Activated CD8-positive, alpha-beta T cell treated with anti-CD3 and anti-CD28 coated beads for 36 hours (primary cell): ENCODE measurements around the gene TIPRL. TPM values are rescaled to one million over a fixed set of nuclear protein-coding genes. Genes with fewer than 3 reads are reported as not detected.

ENCODE experiments used
- ATAC-seq: fragments of 200-7000 bp; cut with Tn5 transposase; one replicate; pipeline ENCODE4 v1.10.0; 2021; ENCODE audit warnings: mild to moderate bottlenecking, moderate library complexity
- CTCF ChIA-PET: fragments of 350-600 bp; sonication (Branson Sonifier 250); formaldehyde crosslinking; loops from one replicate; lab custom pipeline; 2021; ENCODE audit warnings: antibody characterized with exemption; lab: Charles Lee
- POLR2A ChIA-PET: fragments of 350-600 bp; sonication (Branson Sonifier 250); formaldehyde crosslinking; loops from one replicate; lab custom pipeline; 2021; ENCODE audit warnings: antibody characterized with exemption; lab: Charles Lee
- DNase-seq: peaks from one replicate; pipeline ENCODE4 v3.0.0-alpha.2; 2020
- H3K27ac Mint-ChIP-seq: one replicate; pipeline ENCODE4 v1.8.0; 2021; ENCODE audit warnings: mild to moderate bottlenecking, mixed read lengths
- H3K27me3 Mint-ChIP-seq: one replicate; pipeline ENCODE4 v1.8.0; 2021; ENCODE audit warnings: mixed read lengths
- H3K36me3 Mint-ChIP-seq: one replicate; pipeline ENCODE4 v1.8.0; 2021; ENCODE audit warnings: low read depth, mixed read lengths
- H3K4me1 Mint-ChIP-seq: one replicate; pipeline ENCODE4 v1.8.0; 2021; ENCODE audit warnings: low read depth, mixed read lengths
- H3K4me3 Mint-ChIP-seq: one replicate; pipeline ENCODE4 v1.8.0; 2021; ENCODE audit warnings: mild to moderate bottlenecking, moderate library complexity, mixed read lengths
- H3K9me3 Mint-ChIP-seq: one replicate; pipeline ENCODE4 v1.8.0; 2021; ENCODE audit warnings: mixed read lengths
- CTCF ChIP-seq: fragments of 200-600 bp; IDR thresholded peaks from one replicate; pipeline ENCODE4 v1.8.0; 2022; ENCODE audit warnings: antibody characterized with exemption, mild to moderate bottlenecking
- intact Hi-C: fragments of 100-400 bp; cut with micrococcal nuclease; formaldehyde crosslinking; loops from one replicate; pipeline ENCODE4 v1.10.0; 2022
- total RNA-seq, 2 experiments: library from RNA; stranded (reverse); gene quantifications; one replicate each; pipeline ENCODE4 v1.2.3, GENCODE V29; 2021

Gene TIPRL
- total RNA-seq, 2 experiments from 2014 or later = 52.2 to 52.5 TPM

- no peak overlapping the region for H3K27ac Mint-ChIP-seq
- POLR2A ChIA-PET = no interaction called here
- intact Hi-C loops = no loop called here
- H3K4me3 Mint-ChIP-seq = peak overlapping the region; percentile 70
- ATAC-seq (no peak), DNase-seq (no peak)
- H3K9me3 Mint-ChIP-seq = no peaks in the 10 kb centered on the region
- TF ChIP-seq CTCF = no peak
- H3K4me1 Mint-ChIP-seq = peaks cover 17% of the 10 kb centered on the region
- CTCF ChIA-PET = interaction anchor here (0.8 to 2.6 kb wide), 4 partner anchors 10 to 177 kb away, joined by 3 to 21 read pairs (median 4); no protein-coding TSS in a partner anchor
- no peaks in the 10 kb centered on the region for H3K36me3 Mint-ChIP-seq
- peaks cover 45% of the 10 kb centered on the region for H3K27me3 Mint-ChIP-seq
Observed at GRCh38 chr1:168135116-168135920, 43.4 kb upstream of the TIPRL start.

- Mint-ChIP-seq H3K36me3 (no peaks in the 10 kb centered on the region), H3K9me3 (no peaks in the 10 kb centered on the region), H3K27me3 (peaks cover 39% of the 10 kb centered on the region), H3K27ac (no peak overlapping the region), H3K4me3 (peak overlapping the region; percentile 70), H3K4me1 (peaks cover 17% of the 10 kb centered on the region)
- ATAC-seq (peak; percentile 45), DNase-seq (peak; percentile 14)
- intact Hi-C loops = no loop called here
- ChIA-PET POLR2A (no interaction called here), CTCF (interaction anchor here (0.8 to 2.6 kb wide), 4 partner anchors 9 to 176 kb away, joined by 3 to 21 read pairs (median 5); no protein-coding TSS in a partner anchor)
- TF ChIP-seq CTCF = no peak
Observed at GRCh38 chr1:168135921-168136708, 42.6 kb upstream of the TIPRL start.

- peaks cover 17% of the 10 kb centered on the region for H3K4me1 Mint-ChIP-seq
- H3K36me3 Mint-ChIP-seq = no peaks in the 10 kb centered on the region
- peaks cover 34% of the 10 kb centered on the region for H3K27me3 Mint-ChIP-seq
- intact Hi-C loops = no loop called here
- TF ChIP-seq CTCF = no peak
- peak; percentile 23 for DNase-seq
- POLR2A ChIA-PET = no interaction called here
- no peaks in the 10 kb centered on the region for H3K9me3 Mint-ChIP-seq
- ATAC-seq = peak; percentile 46
- CTCF ChIA-PET = interaction anchor here (1.5 to 2.4 kb wide), 2 partner anchors 51 to 54 kb away, joined by 5 read pairs; no protein-coding TSS in a partner anchor
- H3K4me3 Mint-ChIP-seq = peak within 1 kb of the TSS; percentile 89
- H3K27ac Mint-ChIP-seq = peak within 1 kb of the TSS; percentile 26
Observed at GRCh38 chr1:168136709-168137514, 41.9 kb upstream of the TIPRL start, which contains the start of gene GPR161. Gene GPR161, minus strand, starts transcription at chr1:168136930. Its CDS starts 32,080 bp downstream, at chr1:168104850.

GRCh38 chr1:168137515-168137821 lies 41.3 kb upstream of the TIPRL start:
- H3K4me3 Mint-ChIP-seq = peak overlapping the region; percentile 89
- DNase-seq (no peak), ATAC-seq (no peak)
- H3K27ac Mint-ChIP-seq = peak overlapping the region; percentile 26
- POLR2A ChIA-PET = no interaction called here
- H3K36me3 Mint-ChIP-seq = no peaks in the 10 kb centered on the region
- H3K27me3 Mint-ChIP-seq = peaks cover 34% of the 10 kb centered on the region
- CTCF ChIA-PET = interaction anchor here (2.4 kb wide), 1 partner anchor 52 kb away, joined by 5 read pairs; no protein-coding TSS in a partner anchor
- no peaks in the 10 kb centered on the region for H3K9me3 Mint-ChIP-seq
- H3K4me1 Mint-ChIP-seq = peaks cover 17% of the 10 kb centered on the region
- no peak for TF ChIP-seq CTCF
- intact Hi-C loops = no loop called here
